PC-9 (cell line): ENCODE data around the gene BMP10. TPM values are rescaled to one million over a fixed set of nuclear protein-coding genes. Genes with fewer than 3 reads are reported as not detected.

ENCODE experiments used
- BruUV-seq: library from RNA; stranded (reverse); fragments of 400-500 nt; replicated peaks from 2 replicates; lab custom pipeline; 2021; lab: Mats Ljungman, UMichigan
- CTCF ChIA-PET: fragments of 300-600 bp; sonication (Branson Sonifier 250); formaldehyde crosslinking; loops from one replicate; lab custom pipeline; 2022; ENCODE audit warnings: antibody characterized with exemption; lab: Charles Lee
- POLR2A ChIA-PET: fragments of 300-600 bp; sonication (Branson Sonifier 250); formaldehyde crosslinking; loops from one replicate; lab custom pipeline; 2022; ENCODE audit warnings: antibody characterized with exemption; ENCODE audit not compliant: unreplicated experiment; lab: Charles Lee
- DNase-seq, 2 experiments: peaks; one replicate each; pipeline versions ENCODE4 v3.0.0 to v3.0.0-alpha.2; 2015 to 2022; ENCODE audit warnings: mixed read lengths in 1 of 2
- H2AFZ ChIP-seq: fragments of 200-600 bp; sonication (generic); 2 replicates; pipeline ENCODE4 v1.8.1; 2017; ENCODE audit warnings: antibody characterized with exemption
- H3F3A ChIP-seq: fragments of 200-600 bp; sonication (generic); 2 replicates; pipeline ENCODE4 v1.8.1; 2017; ENCODE audit warnings: antibody characterized with exemption, mild to moderate bottlenecking, low read depth; ENCODE audit not compliant: insufficient read depth
- H3K27ac ChIP-seq: fragments of 200-600 bp; sonication (generic); 2 replicates; pipeline ENCODE4 v1.6.1; 2016; ENCODE audit warnings: mixed run types
- H3K27me3 ChIP-seq: fragments of 200-600 bp; sonication (generic); 2 replicates; pipeline ENCODE4 v1.6.1; 2016; ENCODE audit warnings: low read depth, mixed run types; ENCODE audit not compliant: insufficient read depth
- H3K36me3 ChIP-seq: fragments of 200-600 bp; sonication (generic); 2 replicates; pipeline ENCODE4 v1.6.1; 2016; ENCODE audit warnings: low read depth, mixed run types
- H3K4me1 ChIP-seq: fragments of 200-600 bp; sonication (generic); replicated peaks from 2 replicates; pipeline ENCODE4 v1.6.1; 2016; ENCODE audit warnings: mixed run types; ENCODE audit not compliant: insufficient read depth
- H3K4me2 ChIP-seq: fragments of 200-600 bp; sonication (generic); 2 replicates; pipeline ENCODE4 v1.6.1; 2017; ENCODE audit warnings: mixed run types
- H3K4me3 ChIP-seq: fragments of 200-600 bp; sonication (generic); 2 replicates; pipeline ENCODE4 v1.6.1; 2016; ENCODE audit warnings: mixed run types
- H3K79me2 ChIP-seq: fragments of 200-600 bp; sonication (generic); 2 replicates; pipeline ENCODE4 v1.6.1; 2017; ENCODE audit warnings: low read depth, mixed run types
- H3K9me2 ChIP-seq: fragments of 200-600 bp; sonication (generic); 2 replicates; pipeline ENCODE4 v1.8.1; 2017; ENCODE audit warnings: mild to moderate bottlenecking; ENCODE audit not compliant: insufficient read depth
- H3K9me3 ChIP-seq: fragments of 200-600 bp; sonication (generic); 2 replicates; pipeline ENCODE4 v1.8.1; 2016; ENCODE audit warnings: low read depth; ENCODE audit not compliant: insufficient read depth
- H4K20me1 ChIP-seq: fragments of 200-600 bp; sonication (generic); 2 replicates; pipeline ENCODE4 v1.8.1; 2017; ENCODE audit not compliant: insufficient read depth
- EZH2 ChIP-seq: fragments of 200-600 bp; sonication (generic); IDR thresholded peaks from 2 replicates; pipeline ENCODE4 v1.8.0; 2017; ENCODE audit warnings: antibody characterized with exemption, low read depth
- intact Hi-C: fragments of 100-400 bp; cut with micrococcal nuclease; formaldehyde crosslinking; loops from one replicate; pipeline ENCODE4 v1.10.0; 2022; ENCODE audit not compliant: unreplicated experiment
- total RNA-seq: library from RNA; stranded (reverse); gene quantifications from 2 replicates; pipeline ENCODE4 v1.2.3, GENCODE V29; 2021
- TF ChIP-seq, protein P1 (sequence below): fragments of 200-600 bp; sonication (generic); conservative IDR thresholded peaks from 2 replicates; pipeline ENCODE4 v1.6.1; 2017; ENCODE audit warnings: mixed run types, antibody characterized with exemption, mild to moderate bottlenecking, moderate library complexity

The BMP10 gene
- total RNA-seq, 1 experiment from 2014 or later: not detected

DNA sequence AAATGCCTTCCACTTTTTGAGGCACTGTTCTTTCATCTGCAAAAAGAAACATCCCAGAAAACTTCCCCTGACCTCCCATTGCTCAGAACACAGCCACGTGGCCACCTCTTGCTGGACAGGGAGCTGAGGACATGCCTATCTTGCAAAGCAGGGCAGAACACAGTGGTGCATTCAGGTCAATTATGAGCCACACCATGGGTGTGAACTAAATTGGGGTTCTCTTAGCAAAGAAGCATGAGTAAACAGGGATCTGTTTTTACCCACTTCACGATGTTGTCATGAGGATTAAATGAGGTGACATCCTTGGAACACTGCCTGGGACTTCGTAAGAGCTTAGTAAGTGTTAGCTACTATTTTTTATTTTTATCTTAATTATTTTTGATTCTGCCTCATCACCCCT lies 25.1 kb downstream of the BMP10 start:
- Histone ChIP-seq H3K4me2 (no peak overlapping the region), H3K4me3 (no peak overlapping the region), H3F3A (no peaks in the 10 kb centered on the region), H3K9me3 (no peaks in the 10 kb centered on the region), H3K9me2 (peaks cover 4% of the 10 kb centered on the region; the same call in 1 of the 2 replicates), H3K79me2 (no peaks in the 10 kb centered on the region), H3K36me3 (no peaks in the 10 kb centered on the region), H3K27ac (no peak overlapping the region), H2AFZ (no peak overlapping the region), H3K27me3 (no peaks in the 10 kb centered on the region), H3K4me1 (no peaks in the 10 kb centered on the region), H4K20me1 (no peaks in the 10 kb centered on the region)
- ChIA-PET POLR2A (no interaction called here), CTCF (no interaction called here)
- TF ChIP-seq, protein P1, sequence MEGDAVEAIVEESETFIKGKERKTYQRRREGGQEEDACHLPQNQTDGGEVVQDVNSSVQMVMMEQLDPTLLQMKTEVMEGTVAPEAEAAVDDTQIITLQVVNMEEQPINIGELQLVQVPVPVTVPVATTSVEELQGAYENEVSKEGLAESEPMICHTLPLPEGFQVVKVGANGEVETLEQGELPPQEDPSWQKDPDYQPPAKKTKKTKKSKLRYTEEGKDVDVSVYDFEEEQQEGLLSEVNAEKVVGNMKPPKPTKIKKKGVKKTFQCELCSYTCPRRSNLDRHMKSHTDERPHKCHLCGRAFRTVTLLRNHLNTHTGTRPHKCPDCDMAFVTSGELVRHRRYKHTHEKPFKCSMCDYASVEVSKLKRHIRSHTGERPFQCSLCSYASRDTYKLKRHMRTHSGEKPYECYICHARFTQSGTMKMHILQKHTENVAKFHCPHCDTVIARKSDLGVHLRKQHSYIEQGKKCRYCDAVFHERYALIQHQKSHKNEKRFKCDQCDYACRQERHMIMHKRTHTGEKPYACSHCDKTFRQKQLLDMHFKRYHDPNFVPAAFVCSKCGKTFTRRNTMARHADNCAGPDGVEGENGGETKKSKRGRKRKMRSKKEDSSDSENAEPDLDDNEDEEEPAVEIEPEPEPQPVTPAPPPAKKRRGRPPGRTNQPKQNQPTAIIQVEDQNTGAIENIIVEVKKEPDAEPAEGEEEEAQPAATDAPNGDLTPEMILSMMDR: no peak
- no peak for TF ChIP-seq EZH2
- intact Hi-C loops: no loop called here
- no TSS peak for BruUV-seq
- no peak for DNase-seq

DNA sequence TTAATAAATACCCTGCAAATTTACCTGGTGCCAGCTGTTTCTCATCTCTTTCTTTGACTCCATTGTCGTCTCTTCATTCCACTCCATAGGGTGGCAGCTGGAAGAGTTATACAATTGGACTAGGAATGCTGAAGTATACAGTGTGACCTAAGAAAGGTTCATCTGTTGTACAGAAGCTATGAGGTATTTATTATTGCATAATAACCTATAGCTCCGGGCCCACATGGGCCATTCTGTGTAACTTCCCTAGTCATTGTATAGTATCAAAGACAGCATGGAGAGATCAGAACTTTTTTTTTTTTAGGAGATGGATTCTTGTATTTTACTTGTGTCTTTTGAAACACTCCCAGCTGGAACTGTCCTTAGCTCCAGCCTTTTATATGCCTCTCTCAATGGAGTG lies 26.2 kb downstream of the BMP10 start:
- H4K20me1 ChIP-seq: no peaks in the 10 kb centered on the region
- BruUV-seq: no TSS peak
- no peaks in the 10 kb centered on the region for H3K27me3 ChIP-seq
- TF ChIP-seq, protein P1: no peak
- no peak for TF ChIP-seq EZH2
- intact Hi-C loops: no loop called here
- no peaks in the 10 kb centered on the region for H3K4me1 ChIP-seq
- no peak overlapping the region for H3K4me3 ChIP-seq
- no peaks in the 10 kb centered on the region for H3F3A ChIP-seq
- H3K79me2 ChIP-seq: no peaks in the 10 kb centered on the region
- no peak overlapping the region for H2AFZ ChIP-seq
- ChIA-PET CTCF (no interaction called here), POLR2A (interaction anchor here (0.7 kb wide), 1 partner anchor 9 kb away, joined by 4 read pairs; no protein-coding TSS in a partner anchor)
- no peak for DNase-seq
- peaks cover 4% of the 10 kb centered on the region; the same call in 1 of the 2 replicates for H3K9me2 ChIP-seq
- no peak overlapping the region for H3K27ac ChIP-seq
- no peaks in the 10 kb centered on the region for H3K36me3 ChIP-seq
- H3K9me3 ChIP-seq: no peaks in the 10 kb centered on the region
- no peak overlapping the region for H3K4me2 ChIP-seq

DNA sequence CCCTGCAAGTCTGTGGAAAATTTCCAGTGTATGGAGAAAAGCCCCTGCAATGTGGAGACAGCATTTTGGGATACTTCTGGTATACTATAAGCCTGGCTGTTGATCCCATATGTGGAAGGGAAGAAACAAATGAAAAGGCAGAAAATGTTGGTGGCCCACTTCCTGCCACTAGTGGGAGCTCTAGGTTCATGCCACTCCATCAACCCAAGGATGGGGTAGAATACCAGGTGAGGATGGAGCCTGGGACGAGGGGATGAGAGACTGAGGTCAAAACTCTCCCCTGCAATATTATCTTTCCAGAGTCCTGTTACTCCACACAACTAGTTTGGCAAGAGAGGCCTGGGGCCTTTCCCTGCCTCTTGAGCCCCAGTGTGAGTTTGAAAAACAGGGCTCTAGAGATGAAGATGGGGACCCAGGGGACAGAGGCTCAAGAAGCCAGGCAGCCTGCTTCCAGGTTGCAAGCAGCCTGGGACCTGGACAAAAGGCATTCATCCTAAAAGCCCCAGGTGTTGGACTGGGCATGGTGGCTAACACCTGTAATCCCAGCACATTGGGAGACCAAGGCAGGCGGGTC lies 31.9 kb downstream of the BMP10 start:
- no peak overlapping the region for H2AFZ ChIP-seq
- H3K4me1 ChIP-seq: no peaks in the 10 kb centered on the region
- DNase-seq: peak in 1 of 2 experiments; percentile 10
- TF ChIP-seq, protein P1: peak; percentile 60
- TF ChIP-seq EZH2: no peak
- CTCF ChIA-PET: no interaction called here
- H3K27ac ChIP-seq: no peak overlapping the region
- no peak overlapping the region for H3K4me2 ChIP-seq
- no TSS peak for BruUV-seq
- POLR2A ChIA-PET: interaction anchor here (0.6 kb wide), 1 partner anchor 81 kb away, joined by 9 read pairs; no protein-coding TSS in a partner anchor
- intact Hi-C loops: loop anchor here (1.0 kb wide), 1 partner anchor 86 kb away; no protein-coding TSS in a partner anchor
- H4K20me1 ChIP-seq: no peaks in the 10 kb centered on the region
- no peaks in the 10 kb centered on the region for H3K36me3 ChIP-seq
- no peaks in the 10 kb centered on the region for H3K79me2 ChIP-seq
- no peaks in the 10 kb centered on the region for H3K27me3 ChIP-seq
- no peaks in the 10 kb centered on the region for H3F3A ChIP-seq
- no peak overlapping the region for H3K4me3 ChIP-seq
- H3K9me3 ChIP-seq: no peaks in the 10 kb centered on the region
- no peaks in the 10 kb centered on the region for H3K9me2 ChIP-seq
